ENCODE measurements around the gene TAS2R38.

- TF ChIP-seq CTCF (IDR thresholded peaks at IDR 0.05): no peak
- no peak for TF ChIP-seq POLR2A (IDR thresholded peaks at IDR 0.05)
Measured at GRCh38 chr7:141954334-141954733, 19.2 kb downstream of the TAS2R38 start.

Measured in testis (tissue), 2 donors.